A673 (cell line): Measurements from ENCODE around the gene SLC7A8. TPM values are rescaled to one million over a fixed set of nuclear protein-coding genes. Genes with fewer than 3 reads are reported as not detected.

Experiments used
- BruUV-seq: library from RNA; stranded (reverse); fragments of 400-500 nt; replicated peaks from 2 replicates; lab custom pipeline; 2021; lab: Mats Ljungman, UMichigan
- CTCF ChIA-PET: fragments of 300-600 bp; sonication (Branson Sonifier 250); formaldehyde crosslinking; loops from one replicate; lab custom pipeline; 2022; ENCODE audit warnings: antibody characterized with exemption; lab: Charles Lee
- POLR2A ChIA-PET: fragments of 300-600 bp; sonication (Branson Sonifier 250); formaldehyde crosslinking; loops from one replicate; lab custom pipeline; 2022; ENCODE audit warnings: antibody characterized with exemption; ENCODE audit not compliant: low non-redundant PET; lab: Charles Lee
- DNase-seq: peaks from one replicate; pipeline ENCODE4 v3.0.0-alpha.2; 2015; ENCODE audit warnings: low spot score
- H3K27ac ChIP-seq: fragments of 200-600 bp; sonication (generic); 2 replicates; pipeline ENCODE4 v1.5.1; 2016; ENCODE audit warnings: mixed run types, low read depth, mild to moderate bottlenecking, mixed read lengths, antibody characterized with exemption, low read length; ENCODE audit not compliant: poor library complexity, severe bottlenecking
- H3K27me3 ChIP-seq: fragments of 200-600 bp; sonication (generic); replicated peaks from 2 replicates; pipeline ENCODE4 v1.6.1; 2017; ENCODE audit warnings: mixed run types, low read depth, mild to moderate bottlenecking, mixed read lengths, antibody characterized with exemption, low read length; ENCODE audit not compliant: insufficient read depth, poor library complexity
- H3K36me3 ChIP-seq: fragments of 200-600 bp; sonication (generic); 2 replicates; pipeline ENCODE4 v1.6.1; 2016; ENCODE audit warnings: mixed run types, mild to moderate bottlenecking, mixed read lengths, antibody characterized with exemption, low read length; ENCODE audit not compliant: insufficient read depth, poor library complexity, severe bottlenecking
- H3K4me1 ChIP-seq: fragments of 200-600 bp; sonication (generic); 2 replicates; pipeline ENCODE4 v1.6.1; 2017; ENCODE audit warnings: mixed run types, mild to moderate bottlenecking, mixed read lengths, antibody characterized with exemption, low read length; ENCODE audit not compliant: insufficient read depth, poor library complexity, severe bottlenecking
- H3K4me3 ChIP-seq: fragments of 200-600 bp; sonication (generic); 2 replicates; pipeline ENCODE4 v1.5.1; 2016; ENCODE audit warnings: low read depth, mixed run types, mild to moderate bottlenecking, mixed read lengths, low read length; ENCODE audit not compliant: poor library complexity, severe bottlenecking
- H3K9me3 ChIP-seq: fragments of 200-600 bp; sonication (generic); 2 replicates; pipeline ENCODE4 v1.6.1; 2016; ENCODE audit warnings: mixed run types, low read depth, mild to moderate bottlenecking, mixed read lengths, antibody characterized with exemption, low read length; ENCODE audit not compliant: poor library complexity, severe bottlenecking
- EZH2 ChIP-seq: fragments of 200-600 bp; sonication (generic); IDR thresholded peaks from 2 replicates; pipeline ENCODE4 v1.6.1; 2017; ENCODE audit warnings: borderline replicate concordance, low read depth, mild to moderate bottlenecking, mixed read lengths, antibody characterized with exemption, low read length; ENCODE audit not compliant: poor library complexity, severe bottlenecking
- intact Hi-C: fragments of 100-400 bp; cut with micrococcal nuclease; formaldehyde crosslinking; loops from one replicate; pipeline ENCODE4 v1.10.0; 2022; ENCODE audit not compliant: unreplicated experiment
- total RNA-seq: library from RNA; stranded (reverse); gene quantifications from 2 replicates; pipeline ENCODE4 v1.2.3, GENCODE V29; 2021
- TF ChIP-seq, protein P1 (sequence below): fragments of 300-800, 200-600 bp; sonication (generic); conservative IDR thresholded peaks from 2 replicates; pipeline ENCODE4 v1.5.1; 2017; ENCODE audit warnings: low read depth, mild to moderate bottlenecking, antibody characterized with exemption, low read length, moderate library complexity, mixed read lengths

SLC7A8 gene
- total RNA-seq, 1 experiment from 2014 or later, result 18.3 TPM

DNA sequence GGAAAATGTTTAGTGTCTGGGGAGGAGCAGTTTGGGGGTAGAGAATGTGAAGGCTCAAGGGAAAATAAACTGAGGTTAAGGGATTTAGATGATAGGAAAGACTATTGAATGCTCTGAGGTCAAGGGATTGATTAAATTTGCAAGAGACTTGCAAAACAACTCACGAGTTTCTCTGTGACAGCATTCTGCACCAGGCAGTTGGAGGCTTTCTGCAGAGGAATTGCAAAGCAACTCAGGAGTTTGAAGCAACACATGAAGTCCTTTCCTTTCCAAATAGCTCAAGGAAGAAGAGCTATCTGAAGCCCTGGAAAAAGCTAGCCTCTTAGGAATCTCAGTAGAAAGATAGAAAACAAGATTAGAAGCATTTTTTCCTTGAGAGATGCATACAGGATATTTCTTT, 23.9 kb downstream of the SLC7A8 start:
- Histone ChIP-seq H3K4me1 (peaks cover 44% of the 10 kb centered on the region), H3K27me3 (no peaks in the 10 kb centered on the region), H3K4me3 (no peak overlapping the region), H3K36me3 (no peaks in the 10 kb centered on the region), H3K27ac (no peak overlapping the region), H3K9me3 (no peaks in the 10 kb centered on the region)
- intact Hi-C loops, result no loop called here
- no TSS peak for BruUV-seq
- TF ChIP-seq, protein P1, sequence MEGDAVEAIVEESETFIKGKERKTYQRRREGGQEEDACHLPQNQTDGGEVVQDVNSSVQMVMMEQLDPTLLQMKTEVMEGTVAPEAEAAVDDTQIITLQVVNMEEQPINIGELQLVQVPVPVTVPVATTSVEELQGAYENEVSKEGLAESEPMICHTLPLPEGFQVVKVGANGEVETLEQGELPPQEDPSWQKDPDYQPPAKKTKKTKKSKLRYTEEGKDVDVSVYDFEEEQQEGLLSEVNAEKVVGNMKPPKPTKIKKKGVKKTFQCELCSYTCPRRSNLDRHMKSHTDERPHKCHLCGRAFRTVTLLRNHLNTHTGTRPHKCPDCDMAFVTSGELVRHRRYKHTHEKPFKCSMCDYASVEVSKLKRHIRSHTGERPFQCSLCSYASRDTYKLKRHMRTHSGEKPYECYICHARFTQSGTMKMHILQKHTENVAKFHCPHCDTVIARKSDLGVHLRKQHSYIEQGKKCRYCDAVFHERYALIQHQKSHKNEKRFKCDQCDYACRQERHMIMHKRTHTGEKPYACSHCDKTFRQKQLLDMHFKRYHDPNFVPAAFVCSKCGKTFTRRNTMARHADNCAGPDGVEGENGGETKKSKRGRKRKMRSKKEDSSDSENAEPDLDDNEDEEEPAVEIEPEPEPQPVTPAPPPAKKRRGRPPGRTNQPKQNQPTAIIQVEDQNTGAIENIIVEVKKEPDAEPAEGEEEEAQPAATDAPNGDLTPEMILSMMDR, result no peak
- no peak for TF ChIP-seq EZH2
- ChIA-PET CTCF (no interaction called here), POLR2A (no interaction called here)
- DNase-seq, result no peak

DNA sequence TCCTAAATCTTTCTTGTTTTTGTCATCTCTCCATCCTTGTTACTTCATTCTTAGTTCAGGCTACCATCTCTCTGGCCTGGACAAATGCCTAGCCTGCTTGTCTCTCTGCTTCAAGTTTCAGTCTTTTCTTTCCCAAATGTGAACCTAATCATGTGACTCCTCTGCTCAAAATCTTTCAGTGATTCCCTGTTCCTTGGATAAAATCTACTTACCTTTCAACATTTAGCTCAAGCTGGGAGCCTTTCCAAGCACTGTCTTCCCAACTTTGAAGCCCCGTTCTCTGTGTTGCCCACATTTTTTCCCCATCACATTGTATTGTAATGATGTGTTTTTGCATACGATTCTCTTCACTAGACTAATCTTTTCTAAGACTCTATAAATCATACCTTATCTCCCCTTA, 24.7 kb downstream of the SLC7A8 start:
- Histone ChIP-seq H3K36me3 (no peaks in the 10 kb centered on the region), H3K27me3 (no peaks in the 10 kb centered on the region), H3K27ac (no peak overlapping the region), H3K9me3 (no peaks in the 10 kb centered on the region), H3K4me1 (peaks cover 51% of the 10 kb centered on the region), H3K4me3 (no peak overlapping the region)
- intact Hi-C loops, result no loop called here
- ChIA-PET POLR2A (no interaction called here), CTCF (no interaction called here)
- no peak for TF ChIP-seq EZH2
- DNase-seq, result no peak
- no TSS peak for BruUV-seq

DNA sequence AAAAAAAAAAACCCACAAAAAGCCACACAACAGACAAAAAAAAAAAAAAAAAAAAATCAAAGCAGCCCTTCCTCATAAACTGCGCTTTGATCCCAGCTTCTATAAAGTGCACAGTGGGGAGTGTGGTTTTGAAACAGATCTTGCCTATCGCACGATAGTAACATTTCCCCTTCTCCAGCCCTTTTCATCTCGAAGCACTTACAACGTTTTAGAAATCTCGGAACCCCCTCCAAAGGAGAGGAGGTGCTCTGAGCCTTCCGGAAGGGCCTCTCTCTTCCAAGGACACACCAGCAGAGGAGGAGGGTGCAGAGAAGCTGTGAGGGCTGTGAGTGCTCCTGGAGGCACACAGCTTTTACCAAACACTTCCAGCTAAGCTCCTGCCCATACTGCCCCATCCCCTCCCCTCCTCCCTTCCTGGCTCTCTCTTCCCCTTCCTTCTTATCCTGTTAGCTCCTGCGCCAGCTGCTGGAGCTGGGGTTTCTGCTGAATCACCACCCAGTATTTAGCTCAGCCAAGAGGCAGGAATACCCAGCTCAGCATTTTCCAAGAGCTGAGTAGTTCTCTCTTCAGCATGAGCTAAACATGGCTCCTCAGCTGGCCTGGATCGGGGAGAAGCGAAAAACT, 28.4 kb downstream of the SLC7A8 start:
- intact Hi-C loops, result no loop called here
- CTCF ChIA-PET, result interaction anchor here (0.6 to 1.4 kb wide), 5 partner anchors 13 to 170 kb away, joined by 3 to 9 read pairs (median 3); no protein-coding TSS in a partner anchor
- peak overlapping the region; percentile 93 for H3K27ac ChIP-seq
- TF ChIP-seq, protein P1, result no peak
- TF ChIP-seq EZH2, result no peak
- no peak overlapping the region for H3K4me3 ChIP-seq
- POLR2A ChIA-PET, result interaction anchor here (0.6 to 0.8 kb wide), 2 partner anchors 13 to 83 kb away, joined by 3 to 4 read pairs; no protein-coding TSS in a partner anchor
- peak; percentile 92 for DNase-seq
- H3K4me1 ChIP-seq, result peaks cover 44% of the 10 kb centered on the region
- H3K36me3 ChIP-seq, result no peaks in the 10 kb centered on the region
- H3K9me3 ChIP-seq, result no peaks in the 10 kb centered on the region
- H3K27me3 ChIP-seq, result no peaks in the 10 kb centered on the region
- no TSS peak for BruUV-seq
